ENCODE results near the gene OSCP1.
A peak's percentile ranks its signal among the peaks of the same experiment; 100 is the strongest.

OSCP1 gene

GRCh38 chr1:36397378-36398230 is 52.6 kb downstream of the OSCP1 start, which contains the start of gene LSM10:
TSS of gene LSM10 (minus strand) at chr1:36397908. CDS start at chr1:36394129, 3,779 bp downstream.
- H3K4me1 Mint-ChIP-seq, result peaks cover 29% of the 10 kb centered on the region
- peak within 1 kb of the TSS; percentile 89 to 94 (median 92) for H3K27ac Mint-ChIP-seq
- H3K27me3 Mint-ChIP-seq (ENCODE audit: low read depth), result no peaks in the 10 kb centered on the region
- no peaks in the 10 kb centered on the region for H3K9me3 Mint-ChIP-seq
- H3K36me3 Mint-ChIP-seq (ENCODE audit: low read depth), result peaks cover 7% of the 10 kb centered on the region
- peak within 1 kb of the TSS; percentile 95 to 97 (median 96) for H3K4me3 Mint-ChIP-seq
- TF ChIP-seq CTCF (IDR thresholded peaks at IDR 0.05; ENCODE audit: unreplicated experiment in 3 of 3), result no peak

GRCh38 chr1:36397083-36397377 is 53.2 kb downstream of the OSCP1 start:
- Mint-ChIP-seq H3K4me3 (peak overlapping the region; percentile 95 to 97 (median 96)), H3K9me3 (no peaks in the 10 kb centered on the region), H3K4me1 (peaks cover 24% of the 10 kb centered on the region), H3K36me3 (ENCODE audit: low read depth) (peaks cover 10% of the 10 kb centered on the region), H3K27ac (peak overlapping the region; percentile 89 to 94 (median 92)), H3K27me3 (ENCODE audit: low read depth) (no peaks in the 10 kb centered on the region)
- TF ChIP-seq CTCF (IDR thresholded peaks at IDR 0.05; ENCODE audit: unreplicated experiment in 3 of 3), result no peak

GRCh38 chr1:36396359-36396758 is 53.9 kb downstream of the OSCP1 start:
- H3K4me1 Mint-ChIP-seq, result peaks cover 24% of the 10 kb centered on the region
- peaks cover 16% of the 10 kb centered on the region for H3K36me3 Mint-ChIP-seq (ENCODE audit: low read depth)

GRCh38 chr1:36393686-36394085 is 56.6 kb downstream of the OSCP1 start:
- Mint-ChIP-seq H3K9me3 (no peaks in the 10 kb centered on the region), H3K27ac (no peak overlapping the region), H3K36me3 (ENCODE audit: low read depth) (peaks cover 27% of the 10 kb centered on the region), H3K4me3 (no peak overlapping the region), H3K27me3 (ENCODE audit: low read depth) (no peaks in the 10 kb centered on the region), H3K4me1 (peaks cover 24% of the 10 kb centered on the region)
- no peak for TF ChIP-seq CTCF (IDR thresholded peaks at IDR 0.05; ENCODE audit: unreplicated experiment in 3 of 3)

More at GRCh38 chr1:36396359-36396758, 53.9 kb downstream of the OSCP1 start:
- Mint-ChIP-seq H3K4me3 (peak overlapping the region; percentile 95 to 97 (median 96)), H3K9me3 (no peaks in the 10 kb centered on the region), H3K27me3 (ENCODE audit: low read depth) (no peaks in the 10 kb centered on the region), H3K27ac (no peak overlapping the region)
- no peak for TF ChIP-seq CTCF (IDR thresholded peaks at IDR 0.05; ENCODE audit: unreplicated experiment in 3 of 3)

- Mint-ChIP-seq H3K36me3 (ENCODE audit: low read depth) (peaks cover 27% of the 10 kb centered on the region), H3K9me3 (no peaks in the 10 kb centered on the region), H3K27ac (peak overlapping the region in 1 of 3 experiments; percentile 70), H3K27me3 (ENCODE audit: low read depth) (no peaks in the 10 kb centered on the region), H3K4me3 (peak overlapping the region in 1 of 3 experiments; percentile 23), H3K4me1 (peaks cover 22% of the 10 kb centered on the region)
- no peak for TF ChIP-seq CTCF (IDR thresholded peaks at IDR 0.05; ENCODE audit: unreplicated experiment in 3 of 3)
Observed at GRCh38 chr1:36392836-36393235, 57.4 kb downstream of the OSCP1 start.

GRCh38 chr1:36391271-36391670 is 59.0 kb downstream of the OSCP1 start:
- Mint-ChIP-seq H3K36me3 (ENCODE audit: low read depth) (peaks cover 27% of the 10 kb centered on the region), H3K4me3 (no peak overlapping the region), H3K27ac (no peak overlapping the region), H3K9me3 (no peaks in the 10 kb centered on the region), H3K27me3 (ENCODE audit: low read depth) (no peaks in the 10 kb centered on the region), H3K4me1 (peaks cover 30% of the 10 kb centered on the region)
- TF ChIP-seq CTCF (IDR thresholded peaks at IDR 0.05; ENCODE audit: unreplicated experiment in 3 of 3), result no peak

Data from nephron (organoid).